ENCODE measurements around the gene CHRM1. TPM values are rescaled to one million over a fixed set of nuclear protein-coding genes. Genes with fewer than 3 reads are reported as not detected.

CHRM1 gene
- polyA plus RNA-seq, 3 donors: not detected

GRCh38 chr11:62898027-62898426 lies 23.1 kb downstream of the CHRM1 start:
- Histone ChIP-seq H2AFZ (ENCODE audit: insufficient read depth, low read depth, low read length, poor library complexity, severe bottlenecking) (no peak overlapping the region), H3K4me1 (ENCODE audit: control insufficient read depth in 1 of 2, insufficient read depth in 2 of 2, low read length in 2 of 2) (no peaks in the 10 kb centered on the region), H3K9ac (ENCODE audit: insufficient read depth, low read length, poor library complexity, severe bottlenecking) (no peak overlapping the region), H3K36me3 (replicated peaks in 1 of 2; ENCODE audit: control insufficient read depth in 1 of 2, insufficient read depth in 2 of 2, low read length in 2 of 2) (no peaks in the 10 kb centered on the region), H3K79me2 (ENCODE audit: insufficient read depth, low read length) (no peaks in the 10 kb centered on the region), H3K4me3 (replicated peaks in 1 of 3; ENCODE audit: low read depth in 2 of 3, low read length in 3 of 3) (no peak overlapping the region), H3K4me2 (replicated peaks; ENCODE audit: extremely low read depth, low read length, poor library complexity, severe bottlenecking) (no peak overlapping the region), H3K27me3 (ENCODE audit: control insufficient read depth in 2 of 2, insufficient read depth in 2 of 2, low read length in 2 of 2) (no peaks in the 10 kb centered on the region), H3K9me3 (replicated peaks in 1 of 2; ENCODE audit: control insufficient read depth in 1 of 2, insufficient read depth in 1 of 2, low read length in 2 of 2) (no peaks in the 10 kb centered on the region), H3K27ac (ENCODE audit: low read depth in 1 of 2, low read length in 2 of 2) (no peak overlapping the region), H4K20me1 (ENCODE audit: insufficient read depth, low read length) (no peaks in the 10 kb centered on the region)
- Mint-ChIP-seq H3K4me1 (no peaks in the 10 kb centered on the region), H3K27me3 (ENCODE audit: low read depth in 3 of 3) (peaks cover 4 to 23% (median 15%) of the 10 kb centered on the region in 3 donors), H3K9me3 (no peaks in the 10 kb centered on the region), H3K36me3 (no peaks in the 10 kb centered on the region), H3K27ac (no peak overlapping the region), H3K4me3 (no peak overlapping the region)
- no peak for DNase-seq
- TF ChIP-seq CTCF (IDR thresholded peaks at IDR 0.05): no peak
- intact Hi-C loops (cut with micrococcal nuclease): no loop called here

DNA sequence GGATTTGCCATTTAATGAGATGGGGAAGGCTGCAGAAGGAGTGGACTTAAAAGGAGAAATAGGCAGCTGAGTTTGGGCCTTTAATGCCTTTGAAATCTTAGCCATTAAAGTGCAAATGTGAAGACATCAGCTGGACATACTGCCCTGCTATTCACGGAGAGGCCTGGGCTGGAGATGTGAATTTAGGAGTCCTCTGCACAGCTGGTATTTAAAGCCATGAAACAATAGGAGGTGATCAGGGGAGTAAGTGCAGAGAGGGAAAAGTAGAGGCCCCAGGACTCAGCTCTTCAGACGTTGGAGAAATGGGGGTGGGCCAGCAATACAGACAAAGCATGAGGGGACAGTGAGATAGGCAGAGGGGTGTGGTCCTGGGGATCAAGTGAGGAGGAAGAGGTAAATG lies 23.9 kb downstream of the CHRM1 start:
- 77% methylated on average over 2 of the region's 2 CpGs for WGBS (ENCODE audit: insufficient coverage)

More for the DNA sequence above, 23.9 kb downstream of the CHRM1 start:
- Mint-ChIP-seq H3K27ac (no peak overlapping the region), H3K27me3 (ENCODE audit: low read depth in 3 of 3) (peaks cover 4 to 21% (median 18%) of the 10 kb centered on the region in 3 donors), H3K36me3 (no peaks in the 10 kb centered on the region), H3K9me3 (no peaks in the 10 kb centered on the region), H3K4me3 (no peak overlapping the region), H3K4me1 (no peaks in the 10 kb centered on the region)
- Histone ChIP-seq H3K27ac (ENCODE audit: low read depth in 1 of 2, low read length in 2 of 2) (no peak overlapping the region), H4K20me1 (ENCODE audit: insufficient read depth, low read length) (no peaks in the 10 kb centered on the region), H3K4me1 (ENCODE audit: control insufficient read depth in 1 of 2, insufficient read depth in 2 of 2, low read length in 2 of 2) (no peaks in the 10 kb centered on the region), H3K9me3 (replicated peaks in 1 of 2; ENCODE audit: control insufficient read depth in 1 of 2, insufficient read depth in 1 of 2, low read length in 2 of 2) (no peaks in the 10 kb centered on the region), H3K27me3 (ENCODE audit: control insufficient read depth in 2 of 2, insufficient read depth in 2 of 2, low read length in 2 of 2) (no peaks in the 10 kb centered on the region), H3K36me3 (replicated peaks in 1 of 2; ENCODE audit: control insufficient read depth in 1 of 2, insufficient read depth in 2 of 2, low read length in 2 of 2) (no peaks in the 10 kb centered on the region), H3K4me3 (replicated peaks in 1 of 3; ENCODE audit: low read depth in 2 of 3, low read length in 3 of 3) (no peak overlapping the region), H3K9ac (ENCODE audit: insufficient read depth, low read length, poor library complexity, severe bottlenecking) (no peak overlapping the region), H3K79me2 (ENCODE audit: insufficient read depth, low read length) (no peaks in the 10 kb centered on the region), H2AFZ (ENCODE audit: insufficient read depth, low read depth, low read length, poor library complexity, severe bottlenecking) (no peak overlapping the region), H3K4me2 (replicated peaks; ENCODE audit: extremely low read depth, low read length, poor library complexity, severe bottlenecking) (no peak overlapping the region)
- no peak for DNase-seq
- TF ChIP-seq CTCF (IDR thresholded peaks at IDR 0.05): no peak
- intact Hi-C loops (cut with micrococcal nuclease): no loop called here

Data from CD14-positive monocyte (primary cell).